HepG2 (cell line): ENCODE measurements around the gene UQCRHL. TPM values are rescaled to one million over a fixed set of nuclear protein-coding genes. Genes with fewer than 3 reads are reported as not detected.

Experiments
- BRCA1 ChIP-seq: sonication (generic); formaldehyde crosslinking; IDR thresholded peaks from 2 replicates; pipeline ENCODE4 v1.4.0; 2020; ENCODE audit warnings: missing genetic modification reagents
- DDIT3 ChIP-seq: sonication (generic); formaldehyde crosslinking; IDR thresholded peaks from 2 replicates; pipeline ENCODE4 v1.4.0; 2020; ENCODE audit warnings: mild to moderate bottlenecking, missing genetic modification reagents
- FOXC1 ChIP-seq: sonication (generic); formaldehyde crosslinking; IDR thresholded peaks from 2 replicates; pipeline ENCODE4 v1.8.0; 2022; ENCODE audit warnings: mild to moderate bottlenecking, missing genetic modification reagents, borderline replicate concordance
- GATAD1 ChIP-seq: IDR thresholded peaks from 2 replicates; pipeline ENCODE4 v1.6.1; 2016; ENCODE audit warnings: missing genetic modification reagents, missing compliant biosample characterization
- LCORL ChIP-seq, 2 experiments: fragments of 450-650 bp in 1 of 2; sonication (generic) in 1 of 2; formaldehyde crosslinking in 1 of 2; IDR thresholded peaks; 2 replicates each; pipeline versions ENCODE4 v1.5.0 to v1.6.1; 2017 to 2020; ENCODE audit warnings: antibody characterized with exemption in 1 of 2, missing genetic modification reagents in 1 of 2
- MAZ ChIP-seq, 2 experiments: sonication (generic) in 1 of 2; formaldehyde crosslinking in 1 of 2; IDR thresholded peaks; 2 replicates each; pipeline versions ENCODE4 v1.5.0 to v1.6.1; 2012 to 2020; ENCODE audit warnings: low read depth in 2 of 2, mild to moderate bottlenecking in 2 of 2, borderline replicate concordance in 1 of 2, improper control_type of control experiment in 1 of 2, low read length in 1 of 2, missing genetic modification reagents in 1 of 2, moderate library complexity in 1 of 2
- MTA1 ChIP-seq: sonication (generic); formaldehyde crosslinking; IDR thresholded peaks from 2 replicates; pipeline ENCODE4 v1.4.0; 2020; ENCODE audit warnings: missing genetic modification reagents, mild to moderate bottlenecking, borderline replicate concordance
- PAX8 ChIP-seq: sonication (generic); formaldehyde crosslinking; IDR thresholded peaks from 2 replicates; pipeline ENCODE4 v1.8.0; 2022; ENCODE audit warnings: mild to moderate bottlenecking, missing genetic modification reagents, borderline replicate concordance
- PLRG1 ChIP-seq: fragments of 450-650 bp; conservative IDR thresholded peaks from 2 replicates; pipeline ENCODE4 v1.6.1; 2016
- POGZ ChIP-seq: sonication (generic); formaldehyde crosslinking; IDR thresholded peaks from 2 replicates; pipeline ENCODE4 v1.4.0; 2020; ENCODE audit warnings: mild to moderate bottlenecking, missing genetic modification reagents
- RFX5 ChIP-seq: IDR thresholded peaks from 2 replicates; pipeline ENCODE4 v1.6.1; 2011; ENCODE audit warnings: low read depth, low read length, improper control_type of control experiment
- SMYD3 ChIP-seq: sonication (generic); formaldehyde crosslinking; IDR thresholded peaks from 2 replicates; pipeline ENCODE4 v1.8.1; 2023; ENCODE audit warnings: mild to moderate bottlenecking, missing genetic modification reagents
- SRSF4 ChIP-seq: fragments of 200-400 bp; formaldehyde crosslinking; IDR thresholded peaks from one replicate; pipeline ENCODE4 v1.6.1; 2018; ENCODE audit warnings: mild to moderate bottlenecking, low read depth, low read length, moderate library complexity; ENCODE audit not compliant: poor library complexity, severe bottlenecking
- SUZ12 ChIP-seq: fragments of 150-350 bp; IDR thresholded peaks from 2 replicates; pipeline ENCODE4 v1.6.1; 2014; ENCODE audit warnings: low read depth, low read length
- SYNCRIP ChIP-seq: fragments of 200-400 bp; formaldehyde crosslinking; IDR thresholded peaks from 2 replicates; pipeline ENCODE4 v1.6.1; 2018; ENCODE audit warnings: mild to moderate bottlenecking, low read depth, low read length; ENCODE audit not compliant: insufficient read depth
- TMF1 ChIP-seq: sonication (generic); formaldehyde crosslinking; IDR thresholded peaks from 2 replicates; pipeline ENCODE4 v1.8.1; 2022; ENCODE audit warnings: low read depth, missing genetic modification reagents
- ZFX ChIP-seq: sonication (generic); formaldehyde crosslinking; IDR thresholded peaks from 2 replicates; pipeline ENCODE4 v1.4.0; 2020; ENCODE audit warnings: mild to moderate bottlenecking, low read depth, missing genetic modification reagents, moderate library complexity
- ZNF136 ChIP-seq: sonication (generic); formaldehyde crosslinking; IDR thresholded peaks from 2 replicates; pipeline ENCODE4 v1.8.1; 2022; ENCODE audit warnings: low read depth, mild to moderate bottlenecking, moderate library complexity, missing genetic modification reagents
- ZNF326 ChIP-seq: sonication (generic); formaldehyde crosslinking; IDR thresholded peaks from 2 replicates; pipeline ENCODE4 v1.4.0; 2020; ENCODE audit warnings: missing genetic modification reagents, borderline replicate concordance
- ZNF331 ChIP-seq: sonication (generic); formaldehyde crosslinking; IDR thresholded peaks from 2 replicates; pipeline ENCODE4 v1.4.0; 2020; ENCODE audit warnings: missing genetic modification reagents
- ZNF34 ChIP-seq: sonication (generic); formaldehyde crosslinking; IDR thresholded peaks from 2 replicates; pipeline ENCODE4 v1.4.0; 2020; ENCODE audit warnings: mild to moderate bottlenecking, missing genetic modification reagents, borderline replicate concordance
- ZNF367 ChIP-seq: sonication (generic); formaldehyde crosslinking; IDR thresholded peaks from 2 replicates; pipeline ENCODE4 v1.4.0; 2020; ENCODE audit warnings: missing genetic modification reagents, borderline replicate concordance
- ZNF382 ChIP-seq: sonication (generic); formaldehyde crosslinking; IDR thresholded peaks from 2 replicates; pipeline ENCODE4 v1.5.0; 2020; ENCODE audit warnings: missing genetic modification reagents, mild to moderate bottlenecking, borderline replicate concordance
- ZNF543 ChIP-seq: sonication (generic); formaldehyde crosslinking; IDR thresholded peaks from 2 replicates; pipeline ENCODE4 v1.4.0; 2020; ENCODE audit warnings: mild to moderate bottlenecking, missing genetic modification reagents
- ZNF552 ChIP-seq: sonication (generic); formaldehyde crosslinking; IDR thresholded peaks from 2 replicates; pipeline ENCODE4 v1.9.0; 2022; ENCODE audit warnings: missing genetic modification reagents, mild to moderate bottlenecking, borderline replicate concordance
- ZNF557 ChIP-seq: sonication (generic); formaldehyde crosslinking; IDR thresholded peaks from 2 replicates; pipeline ENCODE4 v1.4.0; 2020; ENCODE audit warnings: missing genetic modification reagents
- ZNF639 ChIP-seq: conservative IDR thresholded peaks from 2 replicates; pipeline ENCODE4 v1.6.1; 2018; ENCODE audit warnings: missing genetic modification reagents
- ZNF737 ChIP-seq: sonication (generic); formaldehyde crosslinking; IDR thresholded peaks from 2 replicates; pipeline ENCODE4 v1.5.0; 2020; ENCODE audit warnings: missing genetic modification reagents, mild to moderate bottlenecking, borderline replicate concordance
- ZNF83 ChIP-seq: sonication (generic); formaldehyde crosslinking; IDR thresholded peaks from 2 replicates; pipeline ENCODE4 v1.4.0; 2020; ENCODE audit warnings: missing genetic modification reagents, mild to moderate bottlenecking, borderline replicate concordance
- polyA plus RNA-seq, 8 experiments: library from polyadenylated mRNA; depleted of rRNA in 3 of 8; stranded (reverse) in 7 of 8; unstranded in 1 of 8; fragments of >200 nt; fragmentation: Illumina TruSeq in 4 of 8; extraction: Trizol in 4 of 8; gene quantifications; 2 replicates each; pipeline versions ENCODE4 v1.2.1 to v1.2.3, GENCODE V29; 2011 to 2016; ENCODE audit warnings: low read depth in 4 of 8, missing spikeins in 1 of 8, mixed read lengths in 1 of 8; ENCODE audit not compliant: insufficient read depth in 1 of 8
- total RNA-seq, 5 experiments: library from RNA; depleted of rRNA; stranded (reverse); fragments of >200 nt; fragmentation: Illumina TruSeq; extraction: Trizol; gene quantifications; 2 replicates each; pipeline ENCODE4 v1.2.3, GENCODE V29; 2016; ENCODE audit warnings: low read depth in 1 of 5

Gene UQCRHL
- total and polyA plus RNA-seq, 2 of the 13 experiments (the other 11 are each of a cell fraction or from before 2014, with no cell fraction given): 1.8 to 2.3 TPM

GRCh38 chr1:15834406-15835204 is 27.2 kb upstream of the UQCRHL start (continued):
- TF ChIP-seq LCORL (IDR thresholded peaks at IDR 0.05) (no peak), LCORL (CRISPR knock-in tag; IDR thresholded peaks at IDR 0.05) (no peak), ZNF639 (CRISPR knock-in tag) (peak; percentile 92), POGZ (CRISPR knock-in tag) (no peak), ZNF136 (CRISPR knock-in tag) (peak; percentile 73; the same call in 1 of the 2 replicates), PLRG1 (no peak), ZNF543 (CRISPR knock-in tag) (peak; percentile 54; the same call in 1 of the 2 replicates), SYNCRIP (no peak), PAX8 (CRISPR knock-in tag) (no peak), RFX5 (no peak), DDIT3 (CRISPR knock-in tag) (no peak), ZNF552 (CRISPR knock-in tag) (no peak), ZNF382 (CRISPR knock-in tag) (no peak), ZNF737 (0 out of 2 replicates have a peak, but pooled peaks have one; percentile 30), SUZ12 (no peak), ZNF326 (CRISPR knock-in tag) (no peak), ZNF557 (CRISPR knock-in tag) (no peak; the same call in 1 of the 2 replicates), ZNF34 (CRISPR knock-in tag) (no peak; the same call in 1 of the 2 replicates), SMYD3 (CRISPR knock-in tag) (no peak), MAZ (IDR thresholded peaks at IDR 0.05; ENCODE audit: borderline replicate concordance, low read depth, low read length) (peak; percentile 82), MAZ (CRISPR knock-in tag; IDR thresholded peaks at IDR 0.05; ENCODE audit: low read depth) (peak; percentile 95), MTA1 (CRISPR knock-in tag) (no peak), BRCA1 (CRISPR knock-in tag) (peak; percentile 77; the same call in 1 of the 2 replicates), GATAD1 (CRISPR knock-in tag) (peak; percentile 36), FOXC1 (CRISPR knock-in tag) (no peak; the same call in 1 of the 2 replicates), ZNF83 (CRISPR knock-in tag) (no peak), ZNF331 (peak; percentile 69), ZFX (CRISPR knock-in tag) (peak; percentile 74), TMF1 (CRISPR knock-in tag) (peak; percentile 24; the same call in 1 of the 2 replicates), ZNF367 (CRISPR knock-in tag) (peak; percentile 79; the same call in 1 of the 2 replicates), SRSF4 (no peak)
